AG09309 (cell line): ENCODE results near the gene SCRN3.
A peak's percentile ranks its signal among the peaks of the same experiment; 100 is the strongest.
"Not testable (repeated sequence)": the region's sequence is repeated elsewhere in the genome, so short reads cannot be mapped to it uniquely, and the experiment has no call there.

Experiments used
- DNase-seq: peaks from one replicate; pipeline ENCODE4 v3.0.0-alpha.2; 2010; ENCODE audit warnings: low read depth
- H3K4me3 ChIP-seq: 2 replicates; pipeline ENCODE4 v1.5.1; 2011; ENCODE audit warnings: mild to moderate bottlenecking, low read depth, low read length, moderate library complexity; ENCODE audit not compliant: control insufficient read depth
- TF ChIP-seq, protein P1 (sequence below): IDR thresholded peaks from 2 replicates; pipeline ENCODE4 v1.5.1; 2011; ENCODE audit warnings: mild to moderate bottlenecking, low read depth, low read length, inconsistent platforms; ENCODE audit not compliant: insufficient read depth, control insufficient read depth; ENCODE audit errors: missing control alignments

Gene SCRN3, protein sequence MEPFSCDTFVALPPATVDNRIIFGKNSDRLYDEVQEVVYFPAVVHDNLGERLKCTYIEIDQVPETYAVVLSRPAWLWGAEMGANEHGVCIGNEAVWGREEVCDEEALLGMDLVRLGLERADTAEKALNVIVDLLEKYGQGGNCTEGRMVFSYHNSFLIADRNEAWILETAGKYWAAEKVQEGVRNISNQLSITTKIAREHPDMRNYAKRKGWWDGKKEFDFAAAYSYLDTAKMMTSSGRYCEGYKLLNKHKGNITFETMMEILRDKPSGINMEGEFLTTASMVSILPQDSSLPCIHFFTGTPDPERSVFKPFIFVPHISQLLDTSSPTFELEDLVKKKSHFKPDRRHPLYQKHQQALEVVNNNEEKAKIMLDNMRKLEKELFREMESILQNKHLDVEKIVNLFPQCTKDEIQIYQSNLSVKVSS

DNA sequence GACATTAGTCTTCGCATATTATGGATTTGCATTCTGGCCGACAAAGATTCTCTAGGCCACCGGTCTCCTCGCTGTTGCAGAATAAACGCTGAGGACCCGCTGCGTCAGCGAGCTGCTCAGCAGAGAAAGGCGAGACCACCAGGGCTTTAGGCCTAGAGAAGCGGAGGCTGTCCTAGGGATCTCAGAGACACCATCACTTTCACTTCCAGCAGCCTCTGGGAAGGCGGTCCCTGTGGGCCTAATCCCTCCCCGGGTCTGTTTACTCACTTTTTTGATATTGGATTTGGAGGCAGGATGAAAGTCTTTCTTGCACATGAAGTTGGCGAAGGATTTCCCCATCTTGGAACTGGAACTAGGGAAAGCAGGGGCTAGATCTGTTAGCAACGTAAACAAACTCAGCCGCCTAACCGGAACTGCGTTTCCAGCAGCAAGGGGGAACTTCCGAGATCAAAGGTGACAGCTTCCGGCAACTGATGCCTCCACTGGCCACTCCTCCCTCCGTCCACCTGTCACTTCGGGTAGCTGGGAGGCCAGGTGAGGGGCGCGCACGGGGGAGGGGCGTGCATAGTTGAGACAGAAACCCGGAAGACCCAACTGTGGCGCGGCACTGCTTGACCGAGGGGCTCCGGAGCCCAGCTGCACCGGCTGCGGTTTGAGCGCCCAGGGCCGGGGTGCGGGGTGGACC lies at the start of gene SCRN3:
SCRN3 (plus strand) TSS at position 447 of the 685 bp plus-strand sequence. CDS start 2,554 bp downstream, outside the sequence.
- peak within 1 kb of the TSS; percentile 97 for H3K4me3 ChIP-seq
- TF ChIP-seq, protein P1, sequence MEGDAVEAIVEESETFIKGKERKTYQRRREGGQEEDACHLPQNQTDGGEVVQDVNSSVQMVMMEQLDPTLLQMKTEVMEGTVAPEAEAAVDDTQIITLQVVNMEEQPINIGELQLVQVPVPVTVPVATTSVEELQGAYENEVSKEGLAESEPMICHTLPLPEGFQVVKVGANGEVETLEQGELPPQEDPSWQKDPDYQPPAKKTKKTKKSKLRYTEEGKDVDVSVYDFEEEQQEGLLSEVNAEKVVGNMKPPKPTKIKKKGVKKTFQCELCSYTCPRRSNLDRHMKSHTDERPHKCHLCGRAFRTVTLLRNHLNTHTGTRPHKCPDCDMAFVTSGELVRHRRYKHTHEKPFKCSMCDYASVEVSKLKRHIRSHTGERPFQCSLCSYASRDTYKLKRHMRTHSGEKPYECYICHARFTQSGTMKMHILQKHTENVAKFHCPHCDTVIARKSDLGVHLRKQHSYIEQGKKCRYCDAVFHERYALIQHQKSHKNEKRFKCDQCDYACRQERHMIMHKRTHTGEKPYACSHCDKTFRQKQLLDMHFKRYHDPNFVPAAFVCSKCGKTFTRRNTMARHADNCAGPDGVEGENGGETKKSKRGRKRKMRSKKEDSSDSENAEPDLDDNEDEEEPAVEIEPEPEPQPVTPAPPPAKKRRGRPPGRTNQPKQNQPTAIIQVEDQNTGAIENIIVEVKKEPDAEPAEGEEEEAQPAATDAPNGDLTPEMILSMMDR = no peak
- no peak for DNase-seq

DNA sequence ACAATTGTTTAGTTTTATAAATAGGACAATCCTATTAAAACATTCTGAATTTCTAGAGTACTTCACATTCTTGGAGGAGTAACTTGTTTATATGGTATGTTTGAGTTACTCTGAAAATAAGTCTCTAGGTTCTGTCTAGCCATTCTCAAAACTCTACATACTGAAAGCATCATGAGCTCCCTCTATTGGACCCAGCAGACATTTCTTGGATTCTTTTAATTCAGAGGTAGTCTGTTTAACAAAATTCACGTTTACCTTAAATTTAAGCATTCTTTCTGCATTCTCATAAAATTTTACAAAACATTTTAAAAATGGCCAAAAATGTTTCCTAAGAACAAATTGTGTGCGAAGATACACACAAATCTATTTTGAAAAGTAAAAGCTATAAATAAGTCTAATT lies 45.5 kb upstream of the SCRN3 start:
- DNase-seq = no peak

DNA sequence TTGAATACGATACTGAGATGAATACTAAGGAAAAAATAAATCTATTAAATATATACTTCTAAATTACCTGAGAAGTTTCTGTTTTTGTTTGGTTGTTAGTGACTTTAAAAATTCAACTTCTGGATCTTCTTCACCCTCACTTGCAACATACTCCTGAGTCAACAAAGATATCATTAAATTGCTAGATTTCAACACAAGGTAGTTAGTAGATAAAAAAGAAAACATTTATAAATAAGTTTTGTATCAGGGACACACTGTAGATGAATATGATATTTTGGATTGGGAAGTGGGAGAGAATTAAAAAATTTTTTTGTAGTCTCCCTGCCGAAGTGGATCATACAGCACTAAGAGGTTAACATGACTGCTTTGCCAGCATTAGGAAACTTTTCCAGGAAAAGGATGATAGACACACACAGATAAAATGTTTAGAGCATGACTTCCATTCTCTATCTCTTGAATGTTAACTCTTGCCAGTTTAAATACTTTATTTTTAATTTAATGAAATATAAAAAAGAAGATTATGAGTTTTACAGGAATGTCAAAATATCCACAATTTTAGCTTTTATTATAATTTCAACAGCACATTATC lies 44.8 kb upstream of the SCRN3 start:
- no peak for DNase-seq
- no peak overlapping the region for H3K4me3 ChIP-seq
- TF ChIP-seq, protein P1 = no peak

More for the DNA sequence above, 45.5 kb upstream of the SCRN3 start:
- no peak overlapping the region for H3K4me3 ChIP-seq
- TF ChIP-seq, protein P1 = peak; percentile 44

DNA sequence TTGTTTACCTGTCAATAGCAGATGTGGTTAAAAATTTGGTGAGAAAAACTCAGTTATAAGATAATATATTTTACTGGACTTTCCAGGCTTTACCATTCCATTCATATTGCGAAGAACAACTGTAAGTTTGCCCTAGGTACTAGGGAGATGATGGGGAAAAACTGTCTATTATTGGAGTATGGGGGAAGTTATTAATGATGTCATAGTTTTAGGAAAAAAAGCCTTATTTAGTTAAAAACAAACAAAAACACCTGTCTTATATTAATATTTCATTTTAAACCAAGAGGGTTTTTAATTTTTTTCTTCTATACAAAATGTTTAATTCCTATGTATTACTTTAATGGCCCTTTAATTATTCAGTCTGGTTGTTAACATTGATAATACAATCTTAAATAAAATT lies 42.5 kb upstream of the SCRN3 start:
- DNase-seq = no peak
- TF ChIP-seq, protein P1 = no peak
- no peak overlapping the region for H3K4me3 ChIP-seq

DNA sequence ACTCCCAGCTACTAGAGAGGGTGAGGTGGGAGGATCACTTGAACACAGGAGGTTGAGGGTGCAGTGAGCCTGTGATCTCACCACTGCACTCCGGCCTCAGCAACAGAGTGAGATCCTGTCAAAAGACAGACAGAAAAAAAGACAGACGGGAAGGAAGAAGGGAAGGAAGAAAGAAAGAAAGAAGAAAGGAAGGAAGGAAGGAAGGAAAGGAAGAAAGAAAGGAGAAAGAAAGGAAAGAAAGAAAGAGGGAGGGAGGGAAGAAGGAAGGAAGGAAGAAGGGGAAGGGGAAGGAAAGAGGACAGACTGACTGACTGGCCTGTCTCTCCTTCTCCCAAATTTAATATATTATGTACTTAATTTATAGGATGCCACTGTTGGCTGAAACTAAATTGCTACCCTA lies 39.2 kb upstream of the SCRN3 start:
- H3K4me3 ChIP-seq = no peak overlapping the region
- DNase-seq = no peak
- TF ChIP-seq, protein P1 = no peak

DNA sequence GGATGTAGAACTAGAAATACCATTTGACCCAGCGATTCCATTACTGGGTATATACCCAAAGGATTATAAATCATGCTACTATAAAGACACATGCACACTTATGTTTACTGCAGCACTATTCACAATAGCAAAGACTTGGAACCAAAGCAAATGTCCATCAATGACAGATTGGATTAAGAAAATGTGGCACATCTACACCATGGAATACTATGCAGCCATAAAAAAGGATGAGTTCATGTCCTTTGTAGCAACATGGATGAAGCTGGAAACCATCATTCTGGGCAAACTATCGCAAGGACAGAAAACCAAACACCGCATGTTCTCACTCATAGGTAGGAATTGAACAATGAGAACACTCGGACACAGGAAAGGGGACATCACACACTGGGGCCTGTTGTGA lies 35.9 kb upstream of the SCRN3 start:
- DNase-seq = not testable (repeated sequence)

DNA sequence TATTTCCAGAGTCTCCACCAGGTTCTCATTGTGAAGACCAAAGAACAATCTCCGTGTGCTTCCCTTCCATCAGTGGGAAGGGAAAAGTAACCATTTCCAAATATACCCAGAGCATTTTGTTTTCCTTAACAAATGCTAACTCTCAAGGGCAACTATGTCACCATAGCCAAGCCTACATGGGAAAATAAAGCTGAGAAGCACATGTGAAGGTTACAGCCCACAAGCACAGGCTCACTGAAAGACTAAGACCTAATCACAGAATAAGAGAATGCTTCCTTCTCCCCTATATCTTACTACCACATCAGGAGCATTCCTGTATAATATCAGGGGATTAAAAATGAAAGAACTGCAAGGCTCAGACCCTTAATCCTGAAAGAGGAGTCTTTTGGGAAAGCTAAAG lies 32.6 kb upstream of the SCRN3 start:
- no peak overlapping the region for H3K4me3 ChIP-seq
- TF ChIP-seq, protein P1 = no peak
- DNase-seq = no peak

More for the DNA sequence above, 35.9 kb upstream of the SCRN3 start:
- H3K4me3 ChIP-seq = not testable (repeated sequence)

DNA sequence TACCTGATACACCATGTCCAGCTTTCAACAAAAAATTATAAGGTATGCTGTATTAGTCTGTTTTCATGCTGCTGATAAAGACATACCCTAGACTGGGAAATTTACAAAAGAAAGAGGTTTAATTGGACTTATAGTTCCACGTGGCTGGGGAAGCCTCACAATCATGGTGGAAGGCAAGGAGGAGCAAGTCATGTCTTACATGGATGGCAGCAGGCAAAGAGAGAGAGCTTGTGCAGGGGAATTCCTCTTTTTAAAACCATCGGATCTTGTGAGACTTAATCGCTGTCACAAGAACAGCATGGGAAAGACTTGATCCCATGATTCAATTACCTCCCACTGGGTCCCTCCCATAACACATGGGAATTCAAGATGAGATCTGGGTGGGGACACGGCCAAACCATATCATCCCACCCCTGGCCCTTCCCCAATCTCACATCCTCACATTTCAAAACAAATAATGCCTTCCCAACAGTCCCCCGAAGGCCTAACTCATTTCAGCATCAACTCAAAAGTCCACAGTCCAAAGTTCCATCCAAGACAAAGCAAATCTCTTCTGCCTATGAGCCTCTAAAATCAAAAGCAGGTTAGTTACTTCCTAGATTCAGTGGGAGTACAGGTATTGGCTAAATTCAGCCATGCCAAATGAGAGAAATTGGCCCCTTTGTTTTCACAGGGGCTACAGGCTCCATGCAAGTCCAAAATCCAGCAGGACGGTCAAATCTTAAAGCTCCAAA lies 31.9 kb upstream of the SCRN3 start:
- DNase-seq, H3K4me3 ChIP-seq: not testable (repeated sequence)
